GM18505 (cell line): ENCODE data around the gene NTN1.
"Not testable (repeated sequence)": the region's sequence is repeated elsewhere in the genome, so short reads cannot be mapped to it uniquely, and the experiment has no call there.

Source experiments
- ATAC-seq: cut with Tn5 transposase; IDR thresholded peaks from one replicate; pipeline ENCODE4 v1.9.1; 2021; ENCODE audit not compliant: unreplicated experiment
- POLR2A ChIP-seq: IDR thresholded peaks from 4 replicates; pipeline ENCODE4 v1.6.1; 2011; ENCODE audit warnings: borderline replicate concordance; ENCODE audit not compliant: insufficient read depth, insufficient read length; ENCODE audit errors: extremely low read depth

Gene NTN1

DNA sequence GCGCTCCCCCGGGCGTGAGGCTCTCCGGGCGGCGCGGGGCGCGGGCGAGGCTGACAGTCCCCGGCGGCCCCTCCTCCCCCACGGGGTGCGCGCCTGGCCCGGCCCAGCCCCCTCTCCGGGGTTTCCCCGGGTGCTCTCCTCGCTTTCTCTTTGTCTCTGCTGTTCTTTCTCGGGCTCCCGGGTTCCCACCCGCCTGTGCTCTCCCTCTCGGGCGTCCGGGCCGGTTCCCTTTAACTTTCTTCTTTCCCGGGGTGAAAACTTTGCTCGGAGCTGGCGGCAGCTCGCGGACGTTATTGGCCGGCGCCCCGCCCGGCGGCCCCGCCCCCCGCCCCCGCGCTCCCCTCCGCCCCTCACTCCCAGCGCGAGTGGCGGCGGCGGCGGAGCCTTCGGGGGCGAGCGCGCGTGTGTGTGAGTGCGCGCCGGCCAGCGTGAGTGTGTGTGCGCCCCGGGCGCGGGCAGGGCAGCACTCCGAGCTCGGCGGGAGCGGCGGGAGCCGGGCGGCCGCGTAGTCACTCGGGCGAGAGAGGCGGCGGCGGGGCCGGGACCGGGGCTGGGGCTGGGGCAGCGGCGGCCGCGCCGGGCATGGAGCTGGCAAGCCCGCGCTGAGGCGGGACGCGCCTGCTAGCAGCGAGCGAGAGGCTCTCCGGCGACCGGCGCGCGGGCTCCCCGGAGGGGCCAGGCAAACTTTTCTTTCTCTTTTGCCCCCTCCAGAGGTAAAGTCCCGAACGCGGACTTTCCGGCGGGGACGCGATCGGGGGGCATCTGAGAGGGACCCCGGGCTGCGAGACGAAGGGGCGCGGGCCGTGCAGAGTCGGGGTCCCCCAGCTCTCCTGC, at the start of gene NTN1:
Gene NTN1 (plus strand): TSS at position 353 of the 834 bp plus-strand sequence. CDS start 864 bp downstream, outside the sequence.
- ATAC-seq: peak; percentile 63
- no peak for TF ChIP-seq POLR2A

DNA sequence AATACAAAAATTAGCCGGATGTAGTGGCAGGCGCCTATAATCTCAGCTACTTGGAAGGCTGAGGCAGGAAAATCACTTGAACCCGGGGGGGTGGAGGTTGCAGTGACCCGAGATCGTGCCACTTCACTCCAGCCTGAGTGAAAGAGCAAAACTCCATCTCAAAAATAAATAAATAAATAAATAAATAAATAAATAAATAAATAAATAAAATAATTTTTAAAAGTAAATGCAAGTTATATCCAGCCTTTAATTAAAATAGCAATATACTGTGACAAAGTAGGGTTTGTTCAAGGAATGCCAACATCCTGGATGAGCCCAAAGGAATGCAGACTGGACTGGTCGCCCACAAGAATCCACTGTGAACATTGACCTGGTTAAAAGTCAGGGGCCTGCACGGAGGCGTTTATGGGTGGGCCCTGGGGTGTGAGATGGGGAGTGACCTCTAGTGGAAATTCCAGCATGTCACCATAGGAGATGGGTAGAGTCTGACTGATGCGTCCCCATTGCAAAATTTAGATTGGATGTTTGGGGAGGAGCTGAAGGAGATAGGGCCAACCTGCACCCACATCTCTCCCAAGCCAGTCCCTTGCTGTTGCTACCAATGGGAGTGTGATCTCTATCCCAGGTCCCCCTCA, 46.1 kb upstream of the NTN1 start:
- no peak for ATAC-seq
- TF ChIP-seq POLR2A: no peak

DNA sequence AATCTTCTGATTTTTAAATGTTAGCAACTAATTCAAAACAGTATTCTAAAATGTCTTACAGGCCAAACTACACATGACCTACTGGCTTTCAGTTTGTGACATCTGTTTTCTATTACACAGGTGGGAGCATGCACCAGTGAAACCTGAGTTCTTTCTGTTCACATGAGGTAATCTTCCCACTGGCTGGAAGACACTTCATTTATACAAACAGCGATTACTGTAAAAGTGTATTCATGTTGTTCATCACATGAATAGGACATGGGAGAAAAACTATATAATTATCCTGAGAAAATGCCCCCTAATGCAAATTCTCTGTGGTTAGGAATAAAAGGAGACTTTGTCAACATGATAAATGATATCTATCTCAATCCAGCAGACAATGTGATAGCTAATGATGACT, 44.7 kb upstream of the NTN1 start:
- no peak for ATAC-seq
- TF ChIP-seq POLR2A: no peak

DNA sequence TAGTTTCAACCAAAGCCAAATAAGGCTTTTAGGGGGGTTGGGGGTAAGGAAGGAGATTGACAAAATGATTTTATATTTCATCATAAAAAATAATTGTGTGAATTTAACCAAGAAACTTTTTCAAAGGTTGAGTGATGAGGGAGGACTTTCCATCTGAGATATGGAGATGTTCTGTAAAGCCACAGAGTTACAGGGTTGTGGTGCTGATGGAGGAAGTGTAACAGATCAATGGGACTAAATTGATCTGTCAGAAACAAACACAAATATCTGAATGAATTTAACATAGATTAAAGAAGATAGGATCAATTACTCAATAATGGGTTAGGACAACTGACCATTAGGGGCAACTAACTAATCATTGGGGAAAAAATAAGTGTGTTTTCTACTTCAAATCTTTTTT, 41.6 kb upstream of the NTN1 start:
- ATAC-seq: no peak

DNA sequence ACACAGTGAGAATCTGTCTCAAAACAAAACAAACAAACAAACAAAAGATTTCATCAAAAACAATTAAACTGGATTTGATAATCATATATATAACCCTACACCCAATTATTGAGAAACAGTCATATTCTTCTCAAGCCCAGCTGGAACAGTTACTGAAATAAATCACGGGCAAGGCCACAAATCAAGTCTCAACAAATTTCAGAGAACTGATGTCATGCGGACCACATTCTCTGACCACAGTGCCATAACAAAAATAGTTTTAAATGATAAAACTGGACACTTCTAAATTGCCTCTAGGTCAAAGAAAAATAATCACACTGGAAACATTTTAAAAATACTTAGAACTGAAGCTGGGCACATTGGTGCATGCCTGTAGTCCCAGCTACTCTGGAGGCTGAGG, 39.9 kb upstream of the NTN1 start:
- no peak for ATAC-seq
- no peak for TF ChIP-seq POLR2A

More for the DNA sequence above, 41.6 kb upstream of the NTN1 start:
- TF ChIP-seq POLR2A: no peak

DNA sequence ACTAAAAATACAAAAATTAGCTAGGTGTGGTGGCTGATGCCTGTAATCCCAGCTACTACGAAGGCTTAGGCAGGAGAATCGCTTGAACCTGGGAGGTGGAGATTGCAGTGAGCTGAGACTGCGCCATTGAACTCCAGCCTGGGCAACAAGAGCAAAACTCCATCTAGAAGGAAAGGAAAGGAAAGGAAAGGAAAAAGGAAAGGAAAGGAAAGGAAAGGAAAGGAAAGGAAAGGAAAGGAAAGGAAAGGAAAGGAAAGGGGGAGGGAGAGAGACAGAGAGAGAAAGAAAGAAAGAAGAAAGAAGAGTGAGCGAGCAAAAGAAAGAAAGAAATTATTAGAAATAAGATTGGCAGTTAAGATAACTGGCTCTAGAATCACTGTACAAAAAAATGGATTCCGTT, 37.1 kb upstream of the NTN1 start:
- not testable (repeated sequence) for ATAC-seq

DNA sequence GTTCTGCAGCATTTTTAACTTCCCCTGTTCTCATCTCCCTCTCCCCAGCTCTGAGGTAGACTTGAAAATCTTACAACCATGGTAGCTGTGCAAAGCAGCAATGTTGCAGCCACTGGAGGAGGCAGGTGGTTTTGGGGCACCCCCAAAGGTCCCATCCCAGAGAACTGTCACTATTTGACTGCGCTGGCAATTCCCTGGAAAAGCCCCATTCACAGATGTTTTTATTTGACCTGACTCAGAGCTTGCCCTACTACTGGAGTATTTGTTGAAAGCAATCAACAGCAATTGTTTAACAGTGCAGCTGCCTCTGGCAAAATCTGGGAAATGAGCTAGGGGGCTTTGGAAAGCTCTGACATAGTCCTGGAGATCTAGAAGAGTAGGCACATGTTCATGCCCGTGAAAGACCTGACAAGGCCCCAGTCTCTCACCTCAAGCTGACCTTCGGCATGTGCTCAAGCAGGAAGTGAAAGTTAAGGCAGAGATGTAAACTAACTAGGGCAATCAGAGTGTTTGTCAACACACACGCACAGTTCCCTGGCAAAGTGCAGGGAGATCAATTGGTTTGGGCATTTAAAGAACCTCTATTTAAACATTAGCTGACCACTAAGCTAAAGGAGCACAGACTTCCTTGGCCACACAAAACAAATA, 36.1 kb upstream of the NTN1 start:
- ATAC-seq: no peak
- no peak for TF ChIP-seq POLR2A

DNA sequence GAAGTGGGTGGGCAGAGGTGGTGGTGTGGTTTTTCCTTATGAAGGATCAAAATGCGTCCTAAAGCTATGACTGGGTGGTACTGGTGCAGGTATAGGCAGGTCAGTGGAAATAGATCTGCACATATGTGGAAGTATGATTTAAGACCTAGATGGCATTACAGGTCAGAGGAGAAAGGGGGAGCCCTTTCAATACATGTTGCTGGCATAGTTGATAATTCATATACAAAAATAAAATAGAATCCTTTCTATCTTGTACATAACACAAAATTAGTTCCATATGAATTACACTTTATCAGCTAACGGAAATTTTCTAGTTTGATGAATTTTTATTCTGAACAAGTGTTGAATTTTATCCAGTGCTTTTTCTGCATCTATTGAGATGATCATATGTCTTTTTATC, 35.0 kb upstream of the NTN1 start:
- TF ChIP-seq POLR2A: no peak
- ATAC-seq: no peak

DNA sequence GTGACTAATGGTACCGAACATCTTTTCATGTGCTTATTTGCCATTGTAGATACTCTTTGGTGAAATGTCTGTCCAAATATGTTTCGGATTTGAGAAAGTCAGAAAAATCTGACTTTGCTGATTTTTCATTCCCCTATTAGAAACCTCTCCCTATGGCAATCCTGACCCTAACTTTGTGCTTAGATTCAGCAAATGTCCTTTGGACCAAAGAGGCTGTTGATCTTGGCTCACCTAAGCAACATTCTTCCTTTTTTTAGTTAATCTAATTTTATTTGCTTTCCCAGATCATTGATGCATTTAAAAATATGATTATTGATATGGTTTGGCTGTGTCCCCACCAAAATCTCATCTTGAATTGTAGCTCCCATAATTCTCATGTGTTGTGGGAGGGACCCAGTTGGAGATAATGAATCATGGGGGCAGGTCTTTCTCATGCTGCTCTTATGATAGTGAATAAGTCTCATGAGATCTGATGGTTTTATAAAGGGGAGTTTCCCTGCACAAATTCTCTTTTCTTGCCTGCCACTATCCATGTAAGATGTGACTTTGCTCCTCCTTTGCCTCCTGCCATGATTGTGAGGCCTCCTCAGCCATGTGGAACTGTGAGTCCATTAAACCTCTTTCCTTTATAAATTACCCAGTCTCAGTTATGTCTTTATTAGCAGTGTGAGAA, 32.9 kb upstream of the NTN1 start:
- ATAC-seq: not testable (repeated sequence)

DNA sequence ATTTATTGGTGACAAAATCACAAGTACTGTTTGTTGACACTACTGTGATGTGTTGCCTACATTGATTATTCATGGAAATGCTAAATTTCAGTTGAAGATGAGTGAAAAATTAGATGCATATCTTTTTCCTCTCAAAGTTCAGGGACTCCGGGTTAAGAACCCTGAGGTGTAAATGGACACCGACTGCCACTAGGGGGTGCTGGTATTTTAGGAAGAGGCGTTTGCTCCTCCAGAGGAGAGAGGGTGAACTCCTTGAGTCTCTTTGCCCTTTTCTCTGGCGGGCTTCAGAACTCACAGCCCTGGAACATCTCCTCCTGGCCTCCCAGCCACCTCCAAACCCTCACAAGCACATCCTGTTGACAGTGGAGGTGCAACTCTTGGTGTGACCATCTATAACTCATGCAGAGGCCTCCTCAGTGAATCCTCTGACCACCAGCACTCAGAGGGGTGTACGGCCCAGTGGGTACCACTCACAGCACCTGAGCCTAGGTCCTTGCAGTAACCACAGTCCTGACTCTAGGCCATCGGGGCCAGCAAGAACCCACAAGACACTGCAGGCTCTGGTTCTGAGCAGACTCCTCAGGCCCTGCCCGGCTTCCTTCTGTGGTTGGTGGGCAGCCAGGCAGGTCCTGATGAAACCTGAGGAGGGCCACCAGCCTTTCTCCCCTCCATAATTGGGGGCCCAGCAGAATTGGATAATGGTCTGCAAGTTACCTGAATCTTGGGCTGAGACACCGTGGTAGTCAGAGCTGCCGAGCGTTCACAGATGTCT, 29.6 kb upstream of the NTN1 start:
- ATAC-seq: no peak

DNA sequence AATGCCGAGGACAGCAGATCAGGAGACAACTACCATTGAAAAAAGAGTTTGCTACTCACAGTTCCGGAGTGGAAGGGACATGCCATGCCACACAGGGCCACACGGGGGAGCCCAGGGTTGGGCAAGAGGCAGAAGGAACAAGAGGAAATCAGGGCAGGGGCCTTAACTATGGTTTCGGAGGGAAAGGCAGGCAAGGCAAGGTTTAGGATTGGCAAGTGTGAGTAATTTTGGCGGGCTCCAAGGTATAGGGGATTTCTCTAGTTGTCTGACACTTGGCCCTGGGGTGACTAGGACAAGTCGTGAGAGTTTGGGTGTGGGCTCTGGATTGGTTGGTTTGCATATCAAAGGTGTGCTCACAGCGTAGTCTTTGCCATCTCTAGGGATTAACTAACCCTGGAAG, 27.0 kb upstream of the NTN1 start:
- no peak for TF ChIP-seq POLR2A
- ATAC-seq: no peak

More for the DNA sequence above, 29.6 kb upstream of the NTN1 start:
- TF ChIP-seq POLR2A: no peak

DNA sequence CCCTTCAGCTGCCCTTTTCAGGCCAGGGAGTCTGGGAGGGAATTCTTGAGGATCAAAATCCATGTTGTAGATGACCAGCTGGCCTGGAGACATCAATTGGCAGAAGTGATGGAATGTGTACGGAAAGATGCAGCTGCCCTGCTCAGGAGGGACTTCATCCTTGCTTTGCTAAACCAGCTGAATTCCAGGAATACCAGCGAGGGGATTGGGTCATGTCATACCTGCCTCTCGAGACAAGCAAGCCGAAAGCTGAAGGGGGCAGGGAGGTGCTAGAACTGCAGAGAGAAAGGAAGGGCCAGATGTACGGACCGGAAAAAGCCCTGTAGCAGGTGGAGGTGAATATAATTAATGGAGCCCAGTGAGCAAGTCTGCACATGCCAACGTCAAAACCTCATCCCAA, 25.6 kb upstream of the NTN1 start:
- no peak for TF ChIP-seq POLR2A
- ATAC-seq: no peak
